GM13976 (cell line): ENCODE measurements around the gene SOS1.
"Not testable (repeated sequence)": the region's sequence is repeated elsewhere in the genome, so short reads cannot be mapped to it uniquely, and the experiment has no call there.

Experiments used
- DNase-seq: peaks from one replicate; pipeline ENCODE4 v3.0.0; 2012; ENCODE audit warnings: low spot score
- in situ Hi-C: fragments of 300-500 bp; cut with MboI; formaldehyde crosslinking; loops from one replicate; pipeline ENCODE4 v1.12.0; 2022; ENCODE audit warnings: low sequenced_read_pairs, mixed read lengths, inconsistent platforms; ENCODE audit not compliant: unreplicated experiment
- TF ChIP-seq, protein P1 (sequence below): IDR thresholded peaks from 2 replicates; pipeline ENCODE4 v1.5.1; 2012; ENCODE audit warnings: borderline replicate concordance, mild to moderate bottlenecking; ENCODE audit not compliant: insufficient read depth; ENCODE audit errors: extremely low read depth, missing control alignments, control extremely low read depth

Gene SOS1

DNA sequence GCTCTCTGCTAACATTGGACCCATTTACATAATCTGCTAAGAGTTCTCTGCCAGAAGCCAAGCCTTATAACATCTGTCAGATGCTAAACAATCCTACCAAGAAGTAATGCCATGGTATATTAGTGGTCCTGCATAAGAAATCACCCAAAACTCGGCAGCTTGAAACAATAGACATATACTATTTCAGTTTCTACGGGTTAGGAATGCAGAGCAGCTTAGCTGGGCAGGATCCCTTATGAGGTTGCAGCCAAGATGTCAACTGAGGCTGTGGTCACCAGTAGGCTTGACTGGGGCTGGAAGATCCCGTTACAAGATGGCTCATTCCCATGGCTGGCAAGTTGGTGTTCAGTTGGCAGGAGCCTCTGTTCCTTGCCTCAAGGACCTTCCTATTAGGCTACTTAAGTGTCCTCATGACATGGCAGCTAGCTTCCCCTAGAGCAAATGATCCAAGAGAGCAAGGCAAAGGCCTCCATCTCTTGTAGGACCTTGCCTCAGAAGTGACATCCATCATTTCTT, 25.1 kb upstream of the SOS1 start:
- DNase-seq = no peak
- in situ Hi-C loops = no loop called here
- TF ChIP-seq, protein P1, sequence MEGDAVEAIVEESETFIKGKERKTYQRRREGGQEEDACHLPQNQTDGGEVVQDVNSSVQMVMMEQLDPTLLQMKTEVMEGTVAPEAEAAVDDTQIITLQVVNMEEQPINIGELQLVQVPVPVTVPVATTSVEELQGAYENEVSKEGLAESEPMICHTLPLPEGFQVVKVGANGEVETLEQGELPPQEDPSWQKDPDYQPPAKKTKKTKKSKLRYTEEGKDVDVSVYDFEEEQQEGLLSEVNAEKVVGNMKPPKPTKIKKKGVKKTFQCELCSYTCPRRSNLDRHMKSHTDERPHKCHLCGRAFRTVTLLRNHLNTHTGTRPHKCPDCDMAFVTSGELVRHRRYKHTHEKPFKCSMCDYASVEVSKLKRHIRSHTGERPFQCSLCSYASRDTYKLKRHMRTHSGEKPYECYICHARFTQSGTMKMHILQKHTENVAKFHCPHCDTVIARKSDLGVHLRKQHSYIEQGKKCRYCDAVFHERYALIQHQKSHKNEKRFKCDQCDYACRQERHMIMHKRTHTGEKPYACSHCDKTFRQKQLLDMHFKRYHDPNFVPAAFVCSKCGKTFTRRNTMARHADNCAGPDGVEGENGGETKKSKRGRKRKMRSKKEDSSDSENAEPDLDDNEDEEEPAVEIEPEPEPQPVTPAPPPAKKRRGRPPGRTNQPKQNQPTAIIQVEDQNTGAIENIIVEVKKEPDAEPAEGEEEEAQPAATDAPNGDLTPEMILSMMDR = no peak

GRCh38 chr2:39144416-39144815, 23.6 kb upstream of the SOS1 start:
- no peak for DNase-seq

GRCh38 chr2:39142904-39143605, 22.2 kb upstream of the SOS1 start:
- in situ Hi-C loops = no loop called here
- TF ChIP-seq, protein P1 = no peak
- DNase-seq = no peak

More at GRCh38 chr2:39144416-39144815, 23.6 kb upstream of the SOS1 start:
- TF ChIP-seq, protein P1 = no peak
- in situ Hi-C loops = no loop called here

DNA sequence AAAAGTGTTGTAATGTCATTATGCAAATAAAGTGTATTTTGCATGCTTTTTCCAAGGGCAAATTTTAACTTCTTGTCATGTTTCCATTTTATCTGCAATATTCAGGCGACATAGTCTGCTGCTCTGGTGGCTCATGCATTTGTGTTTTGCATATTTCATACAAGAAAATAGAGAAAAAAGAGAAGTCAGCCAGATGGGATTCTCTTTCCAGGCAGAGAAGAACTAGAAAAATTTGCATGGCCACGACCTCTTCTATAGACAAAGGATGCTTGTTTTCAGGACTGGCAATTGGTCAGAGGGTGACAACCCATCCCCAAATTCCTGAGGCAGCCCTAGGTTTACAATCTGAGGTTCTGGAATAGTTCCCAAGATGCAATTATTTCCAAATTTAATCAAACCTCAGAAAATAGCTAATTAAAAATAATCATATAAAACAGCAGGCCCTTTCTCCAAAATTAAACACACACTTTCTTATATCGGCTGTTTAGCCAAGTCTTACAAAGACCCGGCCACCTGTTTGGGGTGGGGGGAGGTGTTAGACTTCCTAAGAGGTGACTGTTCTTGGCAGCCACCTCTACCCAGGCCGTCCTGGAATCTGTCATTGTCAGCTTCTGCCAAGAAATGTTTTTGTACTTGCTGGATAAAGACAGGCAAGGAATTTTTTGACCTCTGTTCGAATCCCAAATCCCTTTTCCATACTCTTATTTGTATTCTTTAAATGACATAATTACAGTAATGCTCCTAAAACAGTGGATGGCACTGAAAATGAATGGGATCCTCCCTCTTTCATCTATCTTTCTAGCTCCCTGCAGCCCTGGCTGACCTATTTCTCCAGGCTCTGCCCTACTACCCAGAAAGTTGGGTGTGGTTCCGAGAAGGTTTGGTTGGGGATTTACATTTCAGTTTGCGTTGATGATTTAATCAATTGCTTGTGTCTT, 20.8 kb upstream of the SOS1 start:
- no peak for DNase-seq
- TF ChIP-seq, protein P1 = no peak
- in situ Hi-C loops = no loop called here

- in situ Hi-C loops, DNase-seq: not testable (repeated sequence)
Measured at GRCh38 chr2:39140948-39141333, 20.1 kb upstream of the SOS1 start.

DNA sequence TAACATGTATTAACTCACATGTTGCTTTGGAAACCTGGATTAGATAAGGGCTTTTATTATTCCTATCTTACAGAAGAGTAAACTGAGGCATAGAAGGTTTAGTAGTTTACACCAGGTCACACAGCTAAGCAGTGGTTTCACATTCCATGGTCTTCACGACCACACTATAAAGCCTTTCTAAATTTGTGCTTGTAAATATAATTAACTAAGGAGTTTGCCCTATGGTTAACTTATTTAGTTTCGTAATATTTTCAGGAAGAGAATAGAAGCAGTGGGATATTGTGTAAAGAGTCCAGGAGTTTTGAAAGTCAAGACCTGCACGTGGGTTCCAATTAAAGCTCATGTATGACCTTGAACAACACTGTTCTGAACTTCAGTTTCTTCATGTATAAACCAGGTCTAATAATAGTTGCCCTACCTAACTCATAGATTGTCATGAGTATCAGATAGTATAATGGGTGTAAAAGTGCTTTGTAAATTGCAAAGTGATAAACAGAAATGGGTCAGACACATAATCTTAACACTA, 19.5 kb upstream of the SOS1 start:
- DNase-seq = no peak
- TF ChIP-seq, protein P1 = no peak
- in situ Hi-C loops = no loop called here

GRCh38 chr2:39139511-39140237, 18.8 kb upstream of the SOS1 start:
- in situ Hi-C loops = no loop called here
- TF ChIP-seq, protein P1 = no peak
- DNase-seq = no peak
